Esophagus muscularis mucosa (tissue), 4 donors: ENCODE data around the gene PMAIP1. TPM values are rescaled to one million over a fixed set of nuclear protein-coding genes. Genes with fewer than 3 reads are reported as not detected.
A peak's percentile ranks its signal among the peaks of the same experiment; 100 is the strongest.
"Not testable (repeated sequence)": the region's sequence is repeated elsewhere in the genome, so short reads cannot be mapped to it uniquely, and the experiment has no call there.

Source experiments
- DNase-seq: peaks from one replicate; pipeline ENCODE4 v3.0.0-alpha.2; 2017; ENCODE audit errors: extremely low spot score
- H3K27ac ChIP-seq, 4 donors: fragments of 200-600 bp; sonication (generic); replicated peaks in 1 of 4; 1 replicate in 3 of 4; 2 replicates in 1 of 4; pipeline ENCODE4 v1.5.1; 2016 to 2019; ENCODE audit warnings: mild to moderate bottlenecking in 1 of 4
- H3K27me3 ChIP-seq, 4 donors: fragments of 200-600 bp; sonication (generic); one replicate each; pipeline versions ENCODE4 v1.5.1 to v1.6.0; 2016 to 2019
- H3K36me3 ChIP-seq, 4 donors: fragments of 200-600 bp; sonication (generic); one replicate each; pipeline ENCODE4 v1.5.1; 2016 to 2019
- H3K4me1 ChIP-seq, 4 donors: fragments of 200-600 bp; sonication (generic); one replicate each; pipeline ENCODE4 v1.5.1; 2016 to 2019
- H3K4me3 ChIP-seq, 4 donors: fragments of 200-600 bp; sonication (generic); 1 replicate in 2 of 4; 2 replicates in 2 of 4; pipeline ENCODE4 v1.5.1; 2016 to 2019; ENCODE audit warnings: mild to moderate bottlenecking in 4 of 4, moderate library complexity in 1 of 4
- H3K9me3 ChIP-seq, 4 donors: fragments of 200-600 bp; sonication (generic); 1 replicate in 3 of 4; 2 replicates in 1 of 4; pipeline ENCODE4 v1.5.1; 2016 to 2019
- EP300 ChIP-seq: sonication (generic); formaldehyde crosslinking; IDR thresholded peaks from one replicate; pipeline ENCODE4 v1.6.1; 2017; ENCODE audit warnings: antibody characterized with exemption
- POLR2A ChIP-seq: fragments of 450-650 bp; IDR thresholded peaks from one replicate; pipeline ENCODE4 v1.6.1; 2017; ENCODE audit warnings: antibody characterized with exemption, moderate library complexity, mild to moderate bottlenecking, low read depth
- POLR2AphosphoS5 ChIP-seq, 2 donors: sonication (generic); formaldehyde crosslinking; IDR thresholded peaks; one replicate each; pipeline ENCODE4 v1.6.1; 2017; ENCODE audit warnings: antibody characterized with exemption in 2 of 2
- WGBS: methylation state at CpG from one replicate; pipeline ENCODE4 v1.1.5; 2018; 5-methylcytosine and 5-hydroxymethylcytosine counted together
- intact Hi-C: fragments of 100-400 bp; cut with DNase I; formaldehyde crosslinking; loops from one replicate; pipeline ENCODE4 v1.15.1; 2023
- total RNA-seq, 4 donors: library from RNA; depleted of rRNA; stranded (reverse); fragments of >200 nt; gene quantifications; one replicate each; pipeline versions ENCODE4 v1.1.0 to v1.2.1, GENCODE V29; 2016
- TF ChIP-seq, protein P1 (sequence below), 3 experiments: fragments of 200-600 bp in 2 of 3; fragments of 450-650 bp in 1 of 3; sonication (generic) in 2 of 3; IDR thresholded peaks; one replicate each; pipeline ENCODE4 v1.5.1; 2017 to 2019; ENCODE audit warnings: antibody characterized with exemption in 3 of 3, mild to moderate bottlenecking in 2 of 3, moderate library complexity in 1 of 3

Gene PMAIP1
- total RNA-seq, 4 donors from 2014 or later: 0.42 to 1.3 (median 0.79) TPM

DNA sequence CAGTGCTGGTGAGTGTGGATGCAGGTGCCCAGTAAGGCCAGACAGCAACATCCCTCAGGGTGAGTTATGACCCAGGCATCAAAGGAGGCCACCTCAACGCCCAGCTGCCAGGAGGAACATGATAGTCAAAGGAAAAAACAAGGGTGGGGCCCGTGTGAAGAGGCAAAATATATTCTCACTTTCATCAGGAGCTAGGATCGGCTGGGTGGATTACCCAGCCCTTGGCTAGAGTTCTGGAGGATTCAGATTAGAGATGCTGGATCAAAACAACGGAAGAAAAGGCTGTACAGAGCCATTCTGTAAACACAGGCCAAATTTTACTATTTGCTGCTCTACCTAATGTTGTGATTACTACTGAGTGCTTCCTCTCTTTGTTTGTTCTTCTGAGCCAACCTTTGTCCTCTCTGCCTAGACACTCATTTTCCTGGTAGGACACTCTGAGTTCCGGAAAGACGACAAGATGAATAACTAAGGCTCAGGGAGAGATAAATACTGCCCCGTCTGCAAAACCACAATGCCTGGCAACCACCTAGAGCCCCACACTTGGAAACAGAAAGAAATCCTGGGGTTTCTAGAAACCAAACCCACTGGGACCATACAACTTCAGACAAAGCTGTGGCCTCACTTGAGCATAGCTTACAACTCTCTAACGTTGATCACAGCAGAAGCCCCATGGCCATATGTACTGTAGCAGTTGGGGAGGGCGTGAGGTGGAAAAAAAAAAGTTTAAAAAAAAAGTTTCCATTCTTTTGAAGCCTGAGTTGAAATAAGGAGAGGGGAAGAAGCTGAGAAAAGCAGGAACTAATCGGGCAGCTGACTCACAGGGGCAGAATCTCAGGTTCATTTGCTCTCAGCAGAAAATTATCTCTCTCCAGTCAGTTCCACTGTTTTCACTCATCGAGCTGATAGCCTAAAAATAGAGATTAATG lies 17.8 kb upstream of the PMAIP1 start:
- Histone ChIP-seq H3K27me3 (no peaks in the 10 kb centered on the region), H3K36me3 (no peaks in the 10 kb centered on the region), H3K4me3 (no peak overlapping the region), H3K9me3 (no peaks in the 10 kb centered on the region), H3K27ac (peak overlapping the region in 2 of 4 donors; percentile 5 to 8), H3K4me1 (peaks cover 0 to 14% (median 9%) of the 10 kb centered on the region in 4 donors)
- 41% methylated on average over 11 of the region's 11 CpGs for WGBS
- intact Hi-C loops: no loop called here
- TF ChIP-seq POLR2AphosphoS5 (IDR thresholded peaks at IDR 0.05) (no peak), POLR2A (no peak), EP300 (no peak)
- TF ChIP-seq, protein P1, sequence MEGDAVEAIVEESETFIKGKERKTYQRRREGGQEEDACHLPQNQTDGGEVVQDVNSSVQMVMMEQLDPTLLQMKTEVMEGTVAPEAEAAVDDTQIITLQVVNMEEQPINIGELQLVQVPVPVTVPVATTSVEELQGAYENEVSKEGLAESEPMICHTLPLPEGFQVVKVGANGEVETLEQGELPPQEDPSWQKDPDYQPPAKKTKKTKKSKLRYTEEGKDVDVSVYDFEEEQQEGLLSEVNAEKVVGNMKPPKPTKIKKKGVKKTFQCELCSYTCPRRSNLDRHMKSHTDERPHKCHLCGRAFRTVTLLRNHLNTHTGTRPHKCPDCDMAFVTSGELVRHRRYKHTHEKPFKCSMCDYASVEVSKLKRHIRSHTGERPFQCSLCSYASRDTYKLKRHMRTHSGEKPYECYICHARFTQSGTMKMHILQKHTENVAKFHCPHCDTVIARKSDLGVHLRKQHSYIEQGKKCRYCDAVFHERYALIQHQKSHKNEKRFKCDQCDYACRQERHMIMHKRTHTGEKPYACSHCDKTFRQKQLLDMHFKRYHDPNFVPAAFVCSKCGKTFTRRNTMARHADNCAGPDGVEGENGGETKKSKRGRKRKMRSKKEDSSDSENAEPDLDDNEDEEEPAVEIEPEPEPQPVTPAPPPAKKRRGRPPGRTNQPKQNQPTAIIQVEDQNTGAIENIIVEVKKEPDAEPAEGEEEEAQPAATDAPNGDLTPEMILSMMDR (IDR thresholded peaks at IDR 0.05): no peak
- DNase-seq: no peak

GRCh38 chr18:59884351-59884750 lies 15.4 kb upstream of the PMAIP1 start:
- H3K4me1 ChIP-seq: peaks cover 0 to 14% (median 9%) of the 10 kb centered on the region in 4 donors
- no peak overlapping the region for H3K4me3 ChIP-seq
- H3K9me3 ChIP-seq: no peaks in the 10 kb centered on the region
- no peak for DNase-seq
- intact Hi-C loops: no loop called here
- 70% methylated on average over 2 of the region's 2 CpGs for WGBS
- H3K36me3 ChIP-seq: no peaks in the 10 kb centered on the region
- no peak for TF ChIP-seq EP300
- TF ChIP-seq POLR2AphosphoS5 (IDR thresholded peaks at IDR 0.05): no peak
- TF ChIP-seq, protein P1 (IDR thresholded peaks at IDR 0.05): no peak
- no peak for TF ChIP-seq POLR2A
- no peak overlapping the region for H3K27ac ChIP-seq
- H3K27me3 ChIP-seq: no peaks in the 10 kb centered on the region

DNA sequence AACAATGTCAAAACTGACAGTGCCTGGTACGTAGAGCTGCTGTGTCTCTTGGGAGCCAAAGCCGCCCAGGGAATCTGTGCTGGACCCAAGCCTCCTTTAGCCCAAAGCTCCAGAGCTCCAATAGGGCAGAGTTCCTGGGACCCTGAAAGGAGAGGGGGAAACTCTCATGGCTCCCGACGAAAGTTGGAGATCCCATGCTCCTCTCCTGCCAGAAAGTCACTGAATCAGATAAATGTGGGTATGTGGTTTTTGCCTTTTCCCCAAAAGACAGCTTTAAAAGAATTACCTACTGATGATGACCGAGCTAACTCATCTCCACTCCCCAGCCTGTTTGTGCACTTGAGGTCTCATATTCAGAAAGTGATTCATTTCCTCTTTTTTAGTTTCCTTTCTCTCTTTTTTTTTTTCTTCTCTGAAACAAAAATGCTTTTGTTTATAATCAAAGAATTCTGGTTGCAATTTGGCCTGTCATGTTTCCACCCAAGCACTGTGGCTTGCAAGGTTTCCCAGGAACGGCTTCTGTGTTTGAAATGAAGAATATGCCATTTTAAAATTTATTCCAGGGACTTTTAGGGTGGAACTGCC lies 14.1 kb upstream of the PMAIP1 start:
- Histone ChIP-seq H3K36me3 (no peaks in the 10 kb centered on the region), H3K9me3 (no peaks in the 10 kb centered on the region), H3K4me1 (peaks cover 0 to 14% (median 9%) of the 10 kb centered on the region in 4 donors), H3K27me3 (no peaks in the 10 kb centered on the region), H3K27ac (no peak overlapping the region), H3K4me3 (no peak overlapping the region)
- intact Hi-C loops: no loop called here
- DNase-seq: no peak
- WGBS: 46% methylated on average over 5 of the region's 6 CpGs
- TF ChIP-seq POLR2AphosphoS5 (IDR thresholded peaks at IDR 0.05) (no peak), POLR2A (no peak), EP300 (no peak)
- TF ChIP-seq, protein P1 (IDR thresholded peaks at IDR 0.05): no peak

- H3K9me3 ChIP-seq, intact Hi-C loops, H3K36me3 ChIP-seq, H3K27me3 ChIP-seq, DNase-seq, H3K4me3 ChIP-seq, H3K27ac ChIP-seq: not testable (repeated sequence)
- WGBS: 75% methylated on average over 3 of the region's 3 CpGs
- peaks cover 0 to 14% (median 9%) of the 10 kb centered on the region in 4 donors for H3K4me1 ChIP-seq
These were observed 13.4 kb upstream of the PMAIP1 start for GRCh38 chr18:59886399-59886798.

GRCh38 chr18:59892123-59892522 lies 7.7 kb upstream of the PMAIP1 start:
- no peaks in the 10 kb centered on the region for H3K36me3 ChIP-seq
- no peaks in the 10 kb centered on the region for H3K27me3 ChIP-seq
- 86% methylated on average over 3 of the region's 3 CpGs for WGBS
- no peak overlapping the region for H3K27ac ChIP-seq
- intact Hi-C loops: no loop called here
- TF ChIP-seq, protein P1 (IDR thresholded peaks at IDR 0.05): no peak
- TF ChIP-seq POLR2AphosphoS5 (IDR thresholded peaks at IDR 0.05): no peak
- TF ChIP-seq EP300: no peak
- no peak for TF ChIP-seq POLR2A
- DNase-seq: no peak
- H3K4me1 ChIP-seq: no peaks in the 10 kb centered on the region
- no peaks in the 10 kb centered on the region for H3K9me3 ChIP-seq
- no peak overlapping the region for H3K4me3 ChIP-seq
